PFSK-1 (cell line): ENCODE measurements around the gene PDCD4.

Experiments used
- POLR2AphosphoS5 ChIP-seq: IDR thresholded peaks from 2 replicates; pipeline ENCODE4 v1.6.1; 2012; ENCODE audit warnings: low read depth, mild to moderate bottlenecking, control low read depth, low read length, moderate library complexity
- REST ChIP-seq, 2 experiments: IDR thresholded peaks; 2 replicates each; pipeline versions ENCODE4 v1.6.1 to v1.8.0; 2011 to 2012; ENCODE audit warnings: low read depth in 2 of 2, low read length in 2 of 2, control low read depth in 1 of 2, inconsistent platforms in 1 of 2, mild to moderate bottlenecking in 1 of 2, moderate library complexity in 1 of 2; ENCODE audit not compliant: insufficient read depth in 1 of 2
- TAF1 ChIP-seq: IDR thresholded peaks from 2 replicates; pipeline ENCODE4 v1.6.1; 2012; ENCODE audit warnings: low read length, control low read depth, borderline replicate concordance; ENCODE audit not compliant: insufficient read depth

GRCh38 chr10:110837418-110838171, 34.1 kb upstream of the PDCD4 start:
- TF ChIP-seq POLR2AphosphoS5 (no peak), REST (IDR thresholded peaks at IDR 0.05; ENCODE audit: insufficient read depth in 1 of 2, low read depth in 2 of 2, low read length in 2 of 2) (no peak), TAF1 (no peak)
